ENCODE measurements around the gene DGUOK. TPM values are rescaled to one million over a fixed set of nuclear protein-coding genes. Genes with fewer than 3 reads are reported as not detected.

The DGUOK gene
- total and polyA plus RNA-seq, 10 of the 15 experiments (the other 5 are each of a cell fraction or from before 2014, with no cell fraction given): 64.4 to 234 (median 91.4) TPM

DNA sequence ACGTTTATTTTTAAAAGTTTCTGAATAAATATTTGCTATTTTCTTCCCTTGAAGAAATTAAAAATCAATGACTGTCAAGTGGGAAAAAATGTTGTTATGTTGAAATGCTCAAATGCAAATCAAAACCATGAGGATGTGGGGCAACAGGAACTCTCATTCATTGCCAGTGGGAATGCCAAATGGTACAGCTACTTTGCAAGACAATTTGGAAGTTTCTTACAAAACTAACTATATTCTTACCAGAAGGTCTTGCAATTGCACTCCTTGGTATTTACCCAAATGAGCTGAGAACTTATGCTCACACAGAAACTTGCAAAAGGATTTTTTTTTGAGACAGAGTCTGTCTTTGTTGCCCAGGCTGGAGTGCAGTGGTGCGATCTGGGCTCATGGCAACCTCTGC lies 41.3 kb upstream of the DGUOK start (continued):
- no peak for TF ChIP-seq SMAD1 (IDR thresholded peaks at IDR 0.05; ENCODE audit: low read depth, partially characterized antibody)
- no peak for TF ChIP-seq PBX3 (IDR thresholded peaks at IDR 0.05; ENCODE audit: insufficient replicate concordance, low read depth, low read length)
- TF ChIP-seq, protein P1, sequence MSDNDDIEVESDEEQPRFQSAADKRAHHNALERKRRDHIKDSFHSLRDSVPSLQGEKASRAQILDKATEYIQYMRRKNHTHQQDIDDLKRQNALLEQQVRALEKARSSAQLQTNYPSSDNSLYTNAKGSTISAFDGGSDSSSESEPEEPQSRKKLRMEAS (IDR thresholded peaks at IDR 0.05; ENCODE audit: low read depth, low read length): no peak
- no peak for TF ChIP-seq TCF7 (IDR thresholded peaks at IDR 0.05; ENCODE audit: borderline replicate concordance)
- no peak for TF ChIP-seq NFYB (IDR thresholded peaks at IDR 0.05; ENCODE audit: insufficient read depth, low read depth, low read length)
- TF ChIP-seq, protein P2, sequence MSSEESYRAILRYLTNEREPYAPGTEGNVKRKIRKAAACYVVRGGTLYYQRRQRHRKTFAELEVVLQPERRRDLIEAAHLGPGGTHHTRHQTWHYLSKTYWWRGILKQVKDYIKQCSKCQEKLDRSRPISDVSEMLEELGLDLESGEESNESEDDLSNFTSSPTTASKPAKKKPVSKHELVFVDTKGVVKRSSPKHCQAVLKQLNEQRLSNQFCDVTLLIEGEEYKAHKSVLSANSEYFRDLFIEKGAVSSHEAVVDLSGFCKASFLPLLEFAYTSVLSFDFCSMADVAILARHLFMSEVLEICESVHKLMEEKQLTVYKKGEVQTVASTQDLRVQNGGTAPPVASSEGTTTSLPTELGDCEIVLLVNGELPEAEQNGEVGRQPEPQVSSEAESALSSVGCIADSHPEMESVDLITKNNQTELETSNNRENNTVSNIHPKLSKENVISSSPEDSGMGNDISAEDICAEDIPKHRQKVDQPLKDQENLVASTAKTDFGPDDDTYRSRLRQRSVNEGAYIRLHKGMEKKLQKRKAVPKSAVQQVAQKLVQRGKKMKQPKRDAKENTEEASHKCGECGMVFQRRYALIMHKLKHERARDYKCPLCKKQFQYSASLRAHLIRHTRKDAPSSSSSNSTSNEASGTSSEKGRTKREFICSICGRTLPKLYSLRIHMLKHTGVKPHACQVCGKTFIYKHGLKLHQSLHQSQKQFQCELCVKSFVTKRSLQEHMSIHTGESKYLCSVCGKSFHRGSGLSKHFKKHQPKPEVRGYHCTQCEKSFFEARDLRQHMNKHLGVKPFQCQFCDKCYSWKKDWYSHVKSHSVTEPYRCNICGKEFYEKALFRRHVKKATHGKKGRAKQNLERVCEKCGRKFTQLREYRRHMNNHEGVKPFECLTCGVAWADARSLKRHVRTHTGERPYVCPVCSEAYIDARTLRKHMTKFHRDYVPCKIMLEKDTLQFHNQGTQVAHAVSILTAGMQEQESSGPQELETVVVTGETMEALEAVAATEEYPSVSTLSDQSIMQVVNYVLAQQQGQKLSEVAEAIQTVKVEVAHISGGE (CRISPR knock-in tag; IDR thresholded peaks at IDR 0.05): no peak
- TF ChIP-seq HDAC2 (IDR thresholded peaks at IDR 0.05): no peak
- TF ChIP-seq SRF (IDR thresholded peaks at IDR 0.05; ENCODE audit: low read depth in 2 of 2, low read length in 2 of 2): no peak
- no peak for TF ChIP-seq NR2C1 (IDR thresholded peaks at IDR 0.05)

All from GM12878 (cell line).